ENCODE measurements around the gene TAF4.
"Not testable (repeated sequence)": the region's sequence is repeated elsewhere in the genome, so short reads cannot be mapped to it uniquely, and the experiment has no call there.

Gene TAF4

GRCh38 chr20:61998343-61999121, 67.1 kb downstream of the TAF4 start:
- DNase-seq = no peak

GRCh38 chr20:61997891-61998290, 67.8 kb downstream of the TAF4 start:
- no peak for DNase-seq

GRCh38 chr20:61997372-61997771, 68.3 kb downstream of the TAF4 start:
- no peak for DNase-seq

- DNase-seq = no peak
Measured at GRCh38 chr20:61994546-61994945, 71.1 kb downstream of the TAF4 start.

- DNase-seq = no peak
Measured at GRCh38 chr20:61993058-61993457, 72.6 kb downstream of the TAF4 start.

- DNase-seq = no peak
Measured at GRCh38 chr20:61991476-61991875, 74.2 kb downstream of the TAF4 start.

- DNase-seq = no peak
Measured at GRCh38 chr20:61990484-61990883, 75.2 kb downstream of the TAF4 start.

GRCh38 chr20:61989741-61990140, 75.9 kb downstream of the TAF4 start:
- no peak for DNase-seq

- DNase-seq = no peak
Measured at GRCh38 chr20:61988665-61989064, 77.0 kb downstream of the TAF4 start.

- no peak for DNase-seq
Measured at GRCh38 chr20:61986762-61987321, 78.8 kb downstream of the TAF4 start.

- no peak for DNase-seq
Measured at GRCh38 chr20:61985096-61985495, 80.6 kb downstream of the TAF4 start.

- not testable (repeated sequence) for DNase-seq
Measured at GRCh38 chr20:61984431-61984830, 81.2 kb downstream of the TAF4 start.

GRCh38 chr20:61983965-61984364, 81.7 kb downstream of the TAF4 start:
- DNase-seq = no peak

GRCh38 chr20:61982951-61983315, 82.7 kb downstream of the TAF4 start:
- DNase-seq = no peak

- no peak for DNase-seq
Measured at GRCh38 chr20:61982191-61982950, 83.3 kb downstream of the TAF4 start.

- DNase-seq = not testable (repeated sequence)
Measured at GRCh38 chr20:61981691-61982090, 84.0 kb downstream of the TAF4 start.

- DNase-seq = no peak
Measured at GRCh38 chr20:61980647-61981583, 84.8 kb downstream of the TAF4 start.

- DNase-seq = no peak
Measured at GRCh38 chr20:61979701-61980635, 85.7 kb downstream of the TAF4 start.

GRCh38 chr20:61979090-61979489, 86.6 kb downstream of the TAF4 start:
- no peak for DNase-seq

GRCh38 chr20:61978491-61978890, 87.2 kb downstream of the TAF4 start:
- no peak for DNase-seq

GRCh38 chr20:61977419-61977786, 88.3 kb downstream of the TAF4 start:
- DNase-seq = no peak

Measured in activated CD4-positive, alpha-beta T cell treated with anti-CD3 and anti-CD28 coated beads for 1 hour (primary cell).